Cardiac ventricle fibroblast (primary cell): ENCODE measurements around the gene OSBPL6. TPM values are rescaled to one million over a fixed set of nuclear protein-coding genes. Genes with fewer than 3 reads are reported as not detected.

ENCODE experiments used
- total RNA-seq: library from RNA; depleted of rRNA; stranded (reverse); fragments of >200 nt; gene quantifications from 2 replicates; pipeline ENCODE4 v1.2.3, GENCODE V29; 2015

Gene OSBPL6
- total RNA-seq: 4.1 and 4.6 TPM in 2 replicates

DNA sequence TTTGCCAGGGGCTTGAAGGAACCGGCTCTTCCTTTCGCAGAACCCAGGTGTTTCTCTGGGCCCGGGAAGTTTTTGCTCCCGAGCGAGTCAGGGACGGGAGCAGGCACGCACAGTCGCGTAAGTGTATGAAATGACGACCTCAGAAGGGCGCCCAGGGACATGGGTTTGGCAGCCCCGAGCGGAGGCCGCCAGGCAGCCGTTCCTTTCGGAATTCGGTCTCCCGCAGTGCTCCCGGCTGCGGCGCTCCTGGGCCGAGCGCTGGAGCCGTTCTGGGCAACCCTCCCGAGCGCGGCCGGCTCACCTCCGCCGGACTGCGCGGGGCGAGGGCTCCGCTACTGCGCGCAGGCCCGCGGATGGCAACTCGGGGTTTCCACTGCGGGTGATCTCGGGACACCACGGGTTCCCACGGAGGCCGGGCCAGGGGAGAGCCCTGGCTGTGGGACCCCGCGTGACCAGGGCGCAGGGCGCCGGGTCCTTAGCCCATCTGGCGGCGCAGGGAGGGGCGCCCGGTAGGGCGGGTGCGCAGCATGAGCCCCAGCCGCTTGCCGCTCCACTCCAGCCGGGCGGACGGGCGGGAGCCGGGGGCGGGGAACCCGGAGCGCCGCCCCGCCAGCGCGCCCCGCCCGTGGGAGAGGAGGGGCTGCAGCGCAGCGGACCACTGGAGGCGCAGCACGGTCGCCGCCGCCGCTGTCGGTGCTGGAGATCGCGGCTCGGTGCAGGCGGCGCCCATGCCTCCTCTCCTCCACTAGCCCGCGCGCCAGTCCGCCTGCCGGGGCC, at the start of gene OSBPL6:
TSS of gene OSBPL6 (plus strand) at position 690 of the 777 bp plus-strand sequence. CDS start 111,673 bp downstream, outside the sequence.

GRCh38 chr2:178450774-178451525, 256.6 kb downstream of the OSBPL6 start, which contains the start of the genes PJVK and PRKRA:
Gene PJVK, plus strand, starts transcription at chr2:178451378. Its CDS starts 2,032 bp downstream, at chr2:178453410.
Gene PRKRA, minus strand, starts transcription at chr2:178451175. Its CDS starts 145 bp downstream, at chr2:178451030.

Other genes starting within 250 kb of the OSBPL6 start
- not detected in 2 replicates for gene PDE11A, start 121.7 kb upstream of the OSBPL6 start, total RNA-seq
- gene RBM45, start 82.1 kb upstream of the OSBPL6 start, total RNA-seq: 12.1 and 12.4 TPM in 2 replicates